Vagina (tissue), 2 donors: ENCODE data around the gene SLC22A23. TPM values are rescaled to one million over a fixed set of nuclear protein-coding genes. Genes with fewer than 3 reads are reported as not detected.

Experiments
- DNase-seq, 2 donors: peaks; one replicate each; pipeline ENCODE4 v3.0.0-alpha.2; 2017; ENCODE audit errors: extremely low spot score in 2 of 2
- H3K27ac ChIP-seq: fragments of 200-600 bp; sonication (generic); one replicate; pipeline ENCODE4 v1.5.1; 2019
- H3K27me3 ChIP-seq: fragments of 200-600 bp; sonication (generic); one replicate; pipeline ENCODE4 v1.5.1; 2019
- H3K36me3 ChIP-seq, 2 donors: fragments of 200-600 bp; sonication (generic); one replicate each; pipeline ENCODE4 v1.5.1; 2017 to 2019
- H3K4me1 ChIP-seq: fragments of 200-600 bp; sonication (generic); one replicate; pipeline ENCODE4 v1.5.1; 2019
- H3K4me3 ChIP-seq, 2 donors: fragments of 200-600 bp; sonication (generic); 1 replicate in 1 of 2; 2 replicates in 1 of 2; pipeline ENCODE4 v1.5.1; 2016 to 2019
- H3K9me3 ChIP-seq: fragments of 200-600 bp; sonication (generic); one replicate; pipeline ENCODE4 v1.5.1; 2019
- POLR2A ChIP-seq, 2 donors: fragments of 450-650 bp; IDR thresholded peaks; one replicate each; pipeline ENCODE4 v1.6.1; 2017; ENCODE audit warnings: antibody characterized with exemption in 2 of 2, mild to moderate bottlenecking in 2 of 2, moderate library complexity in 2 of 2
- POLR2AphosphoS5 ChIP-seq, 2 donors: sonication (generic); formaldehyde crosslinking; IDR thresholded peaks; one replicate each; pipeline ENCODE4 v1.9.0; 2017; ENCODE audit warnings: antibody characterized with exemption in 2 of 2, mild to moderate bottlenecking in 2 of 2, low read depth in 1 of 2; ENCODE audit not compliant: insufficient read depth in 1 of 2
- intact Hi-C: fragments of 100-400 bp; cut with DNase I; formaldehyde crosslinking; loops from one replicate; pipeline ENCODE4 v1.15.1; 2023
- total RNA-seq: library from RNA; depleted of rRNA; stranded (reverse); fragments of >200 nt; gene quantifications from one replicate; pipeline ENCODE4 v1.2.3, GENCODE V29; 2016
- TF ChIP-seq, protein P1 (sequence below), 3 experiments: fragments of 450-650 bp in 2 of 3; fragments of 200-600 bp in 1 of 3; sonication (generic) in 1 of 3; IDR thresholded peaks; one replicate each; pipeline ENCODE4 v1.5.1; 2017 to 2019; ENCODE audit warnings: antibody characterized with exemption in 3 of 3, mild to moderate bottlenecking in 2 of 3, moderate library complexity in 2 of 3

Gene SLC22A23
- total RNA-seq, 1 donor from 2014 or later, result 40.5 TPM

DNA sequence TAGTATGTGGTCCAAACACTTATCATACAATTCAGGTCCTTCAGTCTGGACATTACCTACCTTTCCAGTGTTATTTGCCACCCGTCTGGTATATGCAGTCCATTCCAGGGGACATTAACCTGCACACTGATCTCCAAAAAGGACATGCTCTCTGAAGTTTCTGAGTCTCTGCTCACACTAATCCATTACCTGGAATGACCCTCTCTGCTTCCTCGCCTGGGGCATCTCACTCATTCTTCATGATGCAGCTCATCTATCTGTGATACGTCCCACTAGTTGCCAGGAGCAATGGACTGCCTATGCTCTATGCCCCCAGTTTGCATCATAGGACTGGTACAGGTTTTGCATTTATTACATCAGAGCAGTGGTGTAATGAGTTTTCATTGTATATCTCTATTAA, 223.5 kb downstream of the SLC22A23 start:
- Histone ChIP-seq H3K4me1 (peaks cover 38% of the 10 kb centered on the region), H3K9me3 (no peaks in the 10 kb centered on the region), H3K4me3 (no peak overlapping the region), H3K36me3 (no peaks in the 10 kb centered on the region), H3K27me3 (no peaks in the 10 kb centered on the region), H3K27ac (no peak overlapping the region)
- DNase-seq, result no peak
- intact Hi-C loops, result no loop called here
- TF ChIP-seq POLR2A (IDR thresholded peaks at IDR 0.05) (no peak), POLR2AphosphoS5 (IDR thresholded peaks at IDR 0.05; ENCODE audit: insufficient read depth in 1 of 2, low read depth in 1 of 2) (no peak)
- TF ChIP-seq, protein P1, sequence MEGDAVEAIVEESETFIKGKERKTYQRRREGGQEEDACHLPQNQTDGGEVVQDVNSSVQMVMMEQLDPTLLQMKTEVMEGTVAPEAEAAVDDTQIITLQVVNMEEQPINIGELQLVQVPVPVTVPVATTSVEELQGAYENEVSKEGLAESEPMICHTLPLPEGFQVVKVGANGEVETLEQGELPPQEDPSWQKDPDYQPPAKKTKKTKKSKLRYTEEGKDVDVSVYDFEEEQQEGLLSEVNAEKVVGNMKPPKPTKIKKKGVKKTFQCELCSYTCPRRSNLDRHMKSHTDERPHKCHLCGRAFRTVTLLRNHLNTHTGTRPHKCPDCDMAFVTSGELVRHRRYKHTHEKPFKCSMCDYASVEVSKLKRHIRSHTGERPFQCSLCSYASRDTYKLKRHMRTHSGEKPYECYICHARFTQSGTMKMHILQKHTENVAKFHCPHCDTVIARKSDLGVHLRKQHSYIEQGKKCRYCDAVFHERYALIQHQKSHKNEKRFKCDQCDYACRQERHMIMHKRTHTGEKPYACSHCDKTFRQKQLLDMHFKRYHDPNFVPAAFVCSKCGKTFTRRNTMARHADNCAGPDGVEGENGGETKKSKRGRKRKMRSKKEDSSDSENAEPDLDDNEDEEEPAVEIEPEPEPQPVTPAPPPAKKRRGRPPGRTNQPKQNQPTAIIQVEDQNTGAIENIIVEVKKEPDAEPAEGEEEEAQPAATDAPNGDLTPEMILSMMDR (IDR thresholded peaks at IDR 0.05), result no peak

DNA sequence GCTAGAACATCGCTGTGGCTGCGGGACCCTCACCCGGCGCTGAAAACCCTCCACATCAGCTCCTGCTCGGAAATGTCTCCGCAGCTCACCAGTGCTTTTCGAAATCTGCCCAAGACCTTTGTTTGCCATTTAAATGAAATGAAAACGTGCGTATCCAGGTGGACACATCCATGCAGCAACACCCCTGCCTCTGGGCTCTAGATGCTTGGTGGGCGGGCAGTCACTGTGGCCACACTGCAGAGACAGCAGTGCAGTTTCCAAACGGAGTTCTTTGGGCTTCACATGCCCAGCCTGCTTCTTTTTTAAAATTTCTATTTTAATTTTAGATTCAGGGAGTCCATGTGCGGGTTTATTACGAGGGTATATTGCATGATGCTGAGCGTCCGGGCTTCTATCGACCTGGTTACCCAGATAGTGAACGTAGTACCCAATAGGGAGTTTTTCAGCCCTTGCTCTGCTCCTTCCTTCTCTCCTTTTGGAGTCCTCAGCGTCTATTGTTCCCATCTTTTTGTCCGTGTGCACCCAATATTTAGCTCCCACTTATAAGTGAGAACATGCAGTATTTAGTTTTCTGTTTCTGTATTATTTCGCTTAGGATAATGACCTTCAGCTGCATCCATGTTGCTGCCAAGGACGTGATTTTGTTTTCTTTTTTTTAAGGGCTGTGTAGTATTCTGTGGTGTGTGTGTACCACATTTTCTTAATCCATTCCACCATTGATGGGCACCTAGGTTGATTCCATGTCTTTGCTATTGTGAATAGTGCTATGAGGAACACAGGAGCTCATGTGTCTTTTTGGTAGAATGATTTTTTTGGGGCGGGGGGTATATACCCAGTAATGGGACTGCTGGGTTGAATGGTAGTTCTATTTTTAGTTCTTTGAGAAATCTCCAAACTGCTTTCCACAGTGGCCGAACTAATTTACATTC, 224.6 kb downstream of the SLC22A23 start:
- TF ChIP-seq POLR2A (IDR thresholded peaks at IDR 0.05), result no peak
- TF ChIP-seq, protein P1 (IDR thresholded peaks at IDR 0.05), result no peak
- Histone ChIP-seq H3K27ac (peak overlapping the region; percentile 70), H3K4me3 (peak overlapping the region; percentile 55 to 58), H3K9me3 (no peaks in the 10 kb centered on the region), H3K4me1 (peaks cover 48% of the 10 kb centered on the region), H3K27me3 (no peaks in the 10 kb centered on the region), H3K36me3 (no peaks in the 10 kb centered on the region)
- no peak for DNase-seq
- intact Hi-C loops, result no loop called here

DNA sequence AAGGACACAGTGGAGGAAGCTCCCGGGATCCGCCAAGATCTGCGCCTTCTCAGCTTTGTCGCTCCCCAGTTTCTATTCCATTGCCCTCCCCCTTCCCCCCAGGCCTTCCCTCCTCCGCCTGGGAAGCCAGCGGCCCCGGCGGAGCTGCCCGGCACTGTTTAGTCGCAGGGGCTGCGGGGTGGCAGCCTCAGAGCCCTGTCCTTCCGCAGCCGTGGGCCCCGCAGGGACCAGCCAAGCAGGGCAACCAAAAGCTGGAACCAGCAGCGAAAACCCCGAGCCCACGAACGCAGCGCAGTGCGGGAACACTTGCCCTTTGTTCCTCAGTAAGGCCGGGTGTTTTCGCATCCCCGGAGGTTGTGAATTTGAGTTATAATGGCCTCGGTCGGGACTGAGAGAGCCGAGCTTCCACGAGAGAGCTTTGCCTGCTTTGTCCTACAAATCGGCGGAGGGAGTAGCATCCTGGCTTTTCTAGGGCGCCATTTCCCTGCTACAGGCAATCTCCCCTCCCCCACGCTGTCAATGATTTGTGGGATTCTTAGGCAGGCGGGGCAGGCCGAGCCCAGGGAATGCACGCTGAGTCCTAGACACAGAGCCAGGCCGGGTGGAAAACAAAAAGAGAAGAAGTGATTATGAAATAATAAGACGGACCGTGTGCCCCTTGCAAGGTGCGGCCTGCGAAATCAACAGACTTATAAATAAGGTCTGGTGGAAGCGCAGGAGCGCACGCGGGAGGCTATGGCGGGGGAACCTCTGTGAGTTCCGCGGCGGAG, 225.4 kb downstream of the SLC22A23 start:
- no peaks in the 10 kb centered on the region for H3K27me3 ChIP-seq
- H3K4me1 ChIP-seq, result peaks cover 57% of the 10 kb centered on the region
- H3K4me3 ChIP-seq, result peak overlapping the region; percentile 55 to 58
- no peaks in the 10 kb centered on the region for H3K9me3 ChIP-seq
- TF ChIP-seq POLR2AphosphoS5 (IDR thresholded peaks at IDR 0.05; ENCODE audit: insufficient read depth in 1 of 2, low read depth in 1 of 2), result peak in 1 of 2 donors; percentile 71
- no peak for TF ChIP-seq POLR2A (IDR thresholded peaks at IDR 0.05)
- TF ChIP-seq, protein P1 (IDR thresholded peaks at IDR 0.05), result no peak
- no peak for DNase-seq
- intact Hi-C loops, result no loop called here
- H3K36me3 ChIP-seq, result no peaks in the 10 kb centered on the region
- peak overlapping the region; percentile 70 for H3K27ac ChIP-seq

DNA sequence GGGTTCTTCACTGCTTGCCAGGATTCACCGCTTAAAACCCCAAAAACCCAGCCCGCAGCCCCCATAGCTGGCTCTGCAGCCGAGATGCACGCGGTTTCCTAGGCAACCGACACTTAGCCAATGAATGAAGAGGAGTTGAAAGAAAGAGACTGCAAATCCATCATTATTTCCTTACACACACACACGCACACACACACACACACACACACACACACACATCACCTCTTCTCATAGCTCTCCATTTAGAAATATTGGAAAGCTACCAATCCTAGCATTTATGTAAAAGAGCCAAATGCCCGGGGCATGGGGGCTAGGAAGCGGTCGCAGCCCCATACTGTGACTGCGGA, 226.0 kb downstream of the SLC22A23 start:
- no peak for DNase-seq
- H3K27me3 ChIP-seq, result no peaks in the 10 kb centered on the region
- no peaks in the 10 kb centered on the region for H3K9me3 ChIP-seq
- H3K27ac ChIP-seq, result peak overlapping the region; percentile 70
- intact Hi-C loops, result no loop called here
- TF ChIP-seq, protein P1 (IDR thresholded peaks at IDR 0.05), result no peak
- no peak for TF ChIP-seq POLR2AphosphoS5 (IDR thresholded peaks at IDR 0.05; ENCODE audit: insufficient read depth in 1 of 2, low read depth in 1 of 2)
- no peaks in the 10 kb centered on the region for H3K36me3 ChIP-seq
- H3K4me1 ChIP-seq, result peaks cover 61% of the 10 kb centered on the region
- peak overlapping the region; percentile 55 to 58 for H3K4me3 ChIP-seq
